Measurements from ENCODE around the gene CHST7. TPM values are rescaled to one million over a fixed set of nuclear protein-coding genes. Genes with fewer than 3 reads are reported as not detected.

Gene CHST7
- total and polyA plus RNA-seq, 2 experiments from 2014 or later: 5.6 to 7.8 TPM

- H3K4me1 ChIP-seq (ENCODE audit: insufficient read depth): no peaks in the 10 kb centered on the region
- no peak overlapping the region for H3K4me3 ChIP-seq
- no peak overlapping the region for H3K27ac ChIP-seq
- no peak overlapping the region for H3K4me2 ChIP-seq
- peaks cover 3% of the 10 kb centered on the region for H3K27me3 ChIP-seq
- 75% methylated on average over 5 of the region's 5 CpGs for WGBS (ENCODE audit: low lambda C conversion rate, missing lambda C conversion rate)
- H3K79me2 ChIP-seq: no peaks in the 10 kb centered on the region
- H2AFZ ChIP-seq: no peak overlapping the region
- no peaks in the 10 kb centered on the region for H3K9me2 ChIP-seq (replicated peaks; ENCODE audit: insufficient read depth)
- no peak for TF ChIP-seq EZH2phosphoT487 (IDR thresholded peaks at IDR 0.05; ENCODE audit: low read depth, severe bottlenecking, unreplicated experiment)
- no peak for TF ChIP-seq EZH2 (IDR thresholded peaks at IDR 0.05; ENCODE audit: borderline replicate concordance)
- no peak for TF ChIP-seq CTCF (IDR thresholded peaks at IDR 0.05; ENCODE audit: poor library complexity)
- no peaks in the 10 kb centered on the region for H3K36me3 ChIP-seq (replicated peaks; ENCODE audit: insufficient read depth, low read depth)
- H4K20me1 ChIP-seq (ENCODE audit: insufficient read depth, poor library complexity, severe bottlenecking): no peaks in the 10 kb centered on the region
- H3K9me3 ChIP-seq (ENCODE audit: low read depth): no peaks in the 10 kb centered on the region
- DNase-seq (ENCODE audit: low spot score): no peak
These were observed 1.1 kb upstream of the CHST7 start for GRCh38 chrX:46572340-46572936.

GRCh38 chrX:46573892-46574773 lies 568 bp downstream of the CHST7 start:
- H3K4me3 ChIP-seq: peak overlapping the region; percentile 39
- TF ChIP-seq CTCF (IDR thresholded peaks at IDR 0.05; ENCODE audit: poor library complexity): no peak
- no peak for TF ChIP-seq EZH2phosphoT487 (IDR thresholded peaks at IDR 0.05; ENCODE audit: low read depth, severe bottlenecking, unreplicated experiment)
- TF ChIP-seq EZH2 (IDR thresholded peaks at IDR 0.05; ENCODE audit: borderline replicate concordance): no peak
- no peaks in the 10 kb centered on the region for H3K9me3 ChIP-seq (ENCODE audit: low read depth)
- H3K27me3 ChIP-seq: peaks cover 3% of the 10 kb centered on the region
- no peaks in the 10 kb centered on the region for H3K36me3 ChIP-seq (replicated peaks; ENCODE audit: insufficient read depth, low read depth)
- no peaks in the 10 kb centered on the region for H3K4me1 ChIP-seq (ENCODE audit: insufficient read depth)
- no peaks in the 10 kb centered on the region for H4K20me1 ChIP-seq (ENCODE audit: insufficient read depth, poor library complexity, severe bottlenecking)
- no peaks in the 10 kb centered on the region for H3K9me2 ChIP-seq (replicated peaks; ENCODE audit: insufficient read depth)
- peak overlapping the region; percentile 68 for H2AFZ ChIP-seq
- no peaks in the 10 kb centered on the region for H3K79me2 ChIP-seq
- whole genome bisulfite sequencing (ENCODE audit: low lambda C conversion rate, missing lambda C conversion rate): 40% methylated on average over 93 of the region's 107 CpGs
- H3K4me2 ChIP-seq: peak overlapping the region; percentile 91
- peak; percentile 57 for DNase-seq (ENCODE audit: low spot score)
- H3K27ac ChIP-seq: no peak overlapping the region

- H3K4me1 ChIP-seq (ENCODE audit: insufficient read depth): no peaks in the 10 kb centered on the region
- no peaks in the 10 kb centered on the region for H3K79me2 ChIP-seq
- H3K9me3 ChIP-seq (ENCODE audit: low read depth): no peaks in the 10 kb centered on the region
- peak; percentile 34 for DNase-seq (ENCODE audit: low spot score)
- no peaks in the 10 kb centered on the region for H4K20me1 ChIP-seq (ENCODE audit: insufficient read depth, poor library complexity, severe bottlenecking)
- H2AFZ ChIP-seq: no peak overlapping the region
- H3K27me3 ChIP-seq: peaks cover 3% of the 10 kb centered on the region
- peak overlapping the region; percentile 39 for H3K4me3 ChIP-seq
- no peaks in the 10 kb centered on the region for H3K9me2 ChIP-seq (replicated peaks; ENCODE audit: insufficient read depth)
- TF ChIP-seq EZH2phosphoT487 (IDR thresholded peaks at IDR 0.05; ENCODE audit: low read depth, severe bottlenecking, unreplicated experiment) (no peak), CTCF (IDR thresholded peaks at IDR 0.05; ENCODE audit: poor library complexity) (no peak)
- no peaks in the 10 kb centered on the region for H3K36me3 ChIP-seq (replicated peaks; ENCODE audit: insufficient read depth, low read depth)
- peak overlapping the region; percentile 91 for H3K4me2 ChIP-seq
- 35% methylated on average over 81 of the region's 90 CpGs for WGBS (ENCODE audit: low lambda C conversion rate, missing lambda C conversion rate)
- H3K27ac ChIP-seq: no peak overlapping the region
These were observed 1.3 kb downstream of the CHST7 start for GRCh38 chrX:46574774-46575381.

Measured in hepatocyte (in vitro differentiated cells).